ENCODE measurements around the gene CTBP2. TPM values are rescaled to one million over a fixed set of nuclear protein-coding genes. Genes with fewer than 3 reads are reported as not detected.

CTBP2 gene
- polyA plus RNA-seq, 1 donor (not counting 4 experiments of a cell fraction or from before 2014, with no cell fraction given), result 76.0 TPM

GRCh38 chr10:125127986-125128385 is 32.4 kb downstream of the CTBP2 start:
- peaks cover 13% of the 10 kb centered on the region for H3K9me1 ChIP-seq (ENCODE audit: control insufficient read depth, extremely low read depth, insufficient read depth, low read length)
- H3K36me3 ChIP-seq (ENCODE audit: control insufficient read depth in 2 of 2, extremely low read depth in 1 of 2, insufficient read depth in 2 of 2, low read length in 2 of 2), result peaks cover 12 to 56% of the 10 kb centered on the region in 2 experiments
- no peak overlapping the region for H2AFZ ChIP-seq (ENCODE audit: control insufficient read depth, low read length)
- DNase-seq (ENCODE audit: low read depth, low spot score), result no peak
- H3K79me2 ChIP-seq (ENCODE audit: control insufficient read depth, insufficient read depth, low read length), result peaks cover 94% of the 10 kb centered on the region
- H3K4me1 ChIP-seq (ENCODE audit: control insufficient read depth, extremely low read depth, insufficient read depth, low read length), result peaks cover 48% of the 10 kb centered on the region
- H3K4me2 ChIP-seq (ENCODE audit: control insufficient read depth, extremely low read depth, insufficient read depth, low read depth, low read length), result no peak overlapping the region
- no peak for FAIRE-seq
- H3K27me3 ChIP-seq (ENCODE audit: control insufficient read depth, extremely low read depth, insufficient read depth, low read length), result no peaks in the 10 kb centered on the region
- H3K4me3 ChIP-seq (ENCODE audit: control insufficient read depth in 2 of 3, extremely low read depth in 1 of 3, insufficient read depth in 2 of 3, low read depth in 1 of 3, low read length in 3 of 3), result no peak overlapping the region
- dilution Hi-C loops (cut with MboI; ENCODE audit: extremely low pct_ligation_motif_present, low sequenced_read_pairs), result no loop called here
- H3K27ac ChIP-seq (ENCODE audit: control insufficient read depth, insufficient read depth, low read length), result peak overlapping the region; percentile 51
- no peak overlapping the region for H3K9ac ChIP-seq (ENCODE audit: control insufficient read depth, extremely low read depth, insufficient read depth, low read length)
- no peak for TF ChIP-seq EZH2 (IDR thresholded peaks at IDR 0.05; ENCODE audit: low read length)
- no peaks in the 10 kb centered on the region for H3K9me3 ChIP-seq (ENCODE audit: control insufficient read depth, low read depth, low read length)
- H4K20me1 ChIP-seq (ENCODE audit: control insufficient read depth, extremely low read depth, insufficient read depth, low read length), result peaks cover 27% of the 10 kb centered on the region

GRCh38 chr10:125127110-125127509 is 33.3 kb downstream of the CTBP2 start:
- peaks cover 19% of the 10 kb centered on the region for H4K20me1 ChIP-seq (ENCODE audit: control insufficient read depth, extremely low read depth, insufficient read depth, low read length)
- peak overlapping the region; percentile 51 for H3K27ac ChIP-seq (ENCODE audit: control insufficient read depth, insufficient read depth, low read length)
- H3K9me3 ChIP-seq (ENCODE audit: control insufficient read depth, low read depth, low read length), result no peaks in the 10 kb centered on the region
- peak overlapping the region; percentile 4 for H3K4me2 ChIP-seq (ENCODE audit: control insufficient read depth, extremely low read depth, insufficient read depth, low read depth, low read length)
- peaks cover 14 to 50% of the 10 kb centered on the region in 2 experiments for H3K36me3 ChIP-seq (ENCODE audit: control insufficient read depth in 2 of 2, extremely low read depth in 1 of 2, insufficient read depth in 2 of 2, low read length in 2 of 2)
- no peak for FAIRE-seq
- H2AFZ ChIP-seq (ENCODE audit: control insufficient read depth, low read length), result no peak overlapping the region
- no peak for DNase-seq (ENCODE audit: low read depth, low spot score)
- no peaks in the 10 kb centered on the region for H3K27me3 ChIP-seq (ENCODE audit: control insufficient read depth, extremely low read depth, insufficient read depth, low read length)
- dilution Hi-C loops (cut with MboI; ENCODE audit: extremely low pct_ligation_motif_present, low sequenced_read_pairs), result no loop called here
- H3K9me1 ChIP-seq (ENCODE audit: control insufficient read depth, extremely low read depth, insufficient read depth, low read length), result peaks cover 13% of the 10 kb centered on the region
- no peak for TF ChIP-seq EZH2 (IDR thresholded peaks at IDR 0.05; ENCODE audit: low read length)
- TF ChIP-seq CTCF (optimal IDR thresholded peaks at IDR 0.05 in 1 of 3, IDR thresholded peaks at IDR 0.05 in 1 of 3, conservative IDR thresholded peaks at IDR 0.05 in 1 of 3; ENCODE audit: extremely low read depth in 1 of 3, insufficient read depth in 2 of 3, low read length in 3 of 3), result no peak
- peaks cover 55% of the 10 kb centered on the region for H3K4me1 ChIP-seq (ENCODE audit: control insufficient read depth, extremely low read depth, insufficient read depth, low read length)
- H3K79me2 ChIP-seq (ENCODE audit: control insufficient read depth, insufficient read depth, low read length), result peaks cover 94% of the 10 kb centered on the region
- no peak overlapping the region for H3K9ac ChIP-seq (ENCODE audit: control insufficient read depth, extremely low read depth, insufficient read depth, low read length)
- no peak overlapping the region for H3K4me3 ChIP-seq (ENCODE audit: control insufficient read depth in 2 of 3, extremely low read depth in 1 of 3, insufficient read depth in 2 of 3, low read depth in 1 of 3, low read length in 3 of 3)

All from keratinocyte (primary cell).